Loucy (cell line): ENCODE measurements around the gene TPSD1.

Source experiments
- CTCF ChIP-seq: fragments of 200-600 bp; sonication (generic); conservative IDR thresholded peaks from 2 replicates; pipeline ENCODE4 v1.5.1; 2014; ENCODE audit warnings: mild to moderate bottlenecking, antibody characterized with exemption, low read length
- EZH2phosphoT487 ChIP-seq: fragments of 200-600 bp; IDR thresholded peaks from 2 replicates; pipeline ENCODE4 v1.6.1; 2018; ENCODE audit warnings: antibody characterized with exemption, mild to moderate bottlenecking, moderate library complexity, borderline replicate concordance

- no peak for TF ChIP-seq EZH2phosphoT487
- no peak for TF ChIP-seq CTCF
Observed at GRCh38 chr16:1208239-1208830, 47.5 kb upstream of the TPSD1 start.
